PC-3 (cell line): ENCODE data around the gene KLK11.

Experiments
- EZH2 ChIP-seq: fragments of 300-600 bp; sonication (generic); IDR thresholded peaks from one replicate; pipeline ENCODE4 v1.6.1; 2017; ENCODE audit warnings: antibody characterized with exemption, mild to moderate bottlenecking, low read length; ENCODE audit not compliant: unreplicated experiment
- TF ChIP-seq, protein P1 (sequence below): fragments of 300-600 bp; sonication (generic); conservative IDR thresholded peaks from 2 replicates; pipeline ENCODE4 v1.5.1; 2017; ENCODE audit warnings: antibody characterized with exemption, low read depth, mild to moderate bottlenecking, low read length

DNA sequence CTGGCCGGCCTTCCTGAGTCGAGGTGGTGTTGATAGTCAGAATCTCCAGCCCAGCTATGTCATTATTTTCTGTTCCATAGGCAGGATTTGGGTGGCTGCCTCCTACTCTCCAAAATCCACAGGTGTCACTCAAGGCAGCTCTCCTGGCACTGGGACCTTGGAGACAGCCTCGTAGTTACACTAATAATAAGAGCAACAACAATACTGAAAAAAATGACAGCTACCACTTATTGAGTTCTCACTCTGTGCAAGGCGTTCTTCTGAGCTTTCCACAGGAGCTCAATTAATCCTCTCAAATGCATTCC, 20.6 kb upstream of the KLK11 start:
- TF ChIP-seq, protein P1, sequence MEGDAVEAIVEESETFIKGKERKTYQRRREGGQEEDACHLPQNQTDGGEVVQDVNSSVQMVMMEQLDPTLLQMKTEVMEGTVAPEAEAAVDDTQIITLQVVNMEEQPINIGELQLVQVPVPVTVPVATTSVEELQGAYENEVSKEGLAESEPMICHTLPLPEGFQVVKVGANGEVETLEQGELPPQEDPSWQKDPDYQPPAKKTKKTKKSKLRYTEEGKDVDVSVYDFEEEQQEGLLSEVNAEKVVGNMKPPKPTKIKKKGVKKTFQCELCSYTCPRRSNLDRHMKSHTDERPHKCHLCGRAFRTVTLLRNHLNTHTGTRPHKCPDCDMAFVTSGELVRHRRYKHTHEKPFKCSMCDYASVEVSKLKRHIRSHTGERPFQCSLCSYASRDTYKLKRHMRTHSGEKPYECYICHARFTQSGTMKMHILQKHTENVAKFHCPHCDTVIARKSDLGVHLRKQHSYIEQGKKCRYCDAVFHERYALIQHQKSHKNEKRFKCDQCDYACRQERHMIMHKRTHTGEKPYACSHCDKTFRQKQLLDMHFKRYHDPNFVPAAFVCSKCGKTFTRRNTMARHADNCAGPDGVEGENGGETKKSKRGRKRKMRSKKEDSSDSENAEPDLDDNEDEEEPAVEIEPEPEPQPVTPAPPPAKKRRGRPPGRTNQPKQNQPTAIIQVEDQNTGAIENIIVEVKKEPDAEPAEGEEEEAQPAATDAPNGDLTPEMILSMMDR = no peak
- TF ChIP-seq EZH2 = no peak
